ENCODE data around the gene KCNAB1. TPM values are rescaled to one million over a fixed set of nuclear protein-coding genes. Genes with fewer than 3 reads are reported as not detected.

Gene KCNAB1
- total RNA-seq, 1 donor from 2014 or later = not detected

GRCh38 chr3:156371701-156372100, 251.3 kb downstream of the KCNAB1 start:
- H3K27me3 Mint-ChIP-seq = peaks cover 7% of the 10 kb centered on the region
- H3K4me1 Mint-ChIP-seq = no peaks in the 10 kb centered on the region
- no peak overlapping the region for H3K4me3 Mint-ChIP-seq
- no peaks in the 10 kb centered on the region for H3K36me3 Mint-ChIP-seq (ENCODE audit: low read depth)
- DNase-seq (no peak), ATAC-seq (ENCODE audit: low read depth) (no peak)
- POLR2A ChIA-PET = no interaction called here
- TF ChIP-seq, protein P1, sequence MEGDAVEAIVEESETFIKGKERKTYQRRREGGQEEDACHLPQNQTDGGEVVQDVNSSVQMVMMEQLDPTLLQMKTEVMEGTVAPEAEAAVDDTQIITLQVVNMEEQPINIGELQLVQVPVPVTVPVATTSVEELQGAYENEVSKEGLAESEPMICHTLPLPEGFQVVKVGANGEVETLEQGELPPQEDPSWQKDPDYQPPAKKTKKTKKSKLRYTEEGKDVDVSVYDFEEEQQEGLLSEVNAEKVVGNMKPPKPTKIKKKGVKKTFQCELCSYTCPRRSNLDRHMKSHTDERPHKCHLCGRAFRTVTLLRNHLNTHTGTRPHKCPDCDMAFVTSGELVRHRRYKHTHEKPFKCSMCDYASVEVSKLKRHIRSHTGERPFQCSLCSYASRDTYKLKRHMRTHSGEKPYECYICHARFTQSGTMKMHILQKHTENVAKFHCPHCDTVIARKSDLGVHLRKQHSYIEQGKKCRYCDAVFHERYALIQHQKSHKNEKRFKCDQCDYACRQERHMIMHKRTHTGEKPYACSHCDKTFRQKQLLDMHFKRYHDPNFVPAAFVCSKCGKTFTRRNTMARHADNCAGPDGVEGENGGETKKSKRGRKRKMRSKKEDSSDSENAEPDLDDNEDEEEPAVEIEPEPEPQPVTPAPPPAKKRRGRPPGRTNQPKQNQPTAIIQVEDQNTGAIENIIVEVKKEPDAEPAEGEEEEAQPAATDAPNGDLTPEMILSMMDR (IDR thresholded peaks at IDR 0.05) = no peak
- no peaks in the 10 kb centered on the region for H3K9me3 Mint-ChIP-seq
- no peak overlapping the region for H3K27ac Mint-ChIP-seq
- CTCF ChIA-PET = no interaction called here
- intact Hi-C loops (cut with micrococcal nuclease) = no loop called here

DNA sequence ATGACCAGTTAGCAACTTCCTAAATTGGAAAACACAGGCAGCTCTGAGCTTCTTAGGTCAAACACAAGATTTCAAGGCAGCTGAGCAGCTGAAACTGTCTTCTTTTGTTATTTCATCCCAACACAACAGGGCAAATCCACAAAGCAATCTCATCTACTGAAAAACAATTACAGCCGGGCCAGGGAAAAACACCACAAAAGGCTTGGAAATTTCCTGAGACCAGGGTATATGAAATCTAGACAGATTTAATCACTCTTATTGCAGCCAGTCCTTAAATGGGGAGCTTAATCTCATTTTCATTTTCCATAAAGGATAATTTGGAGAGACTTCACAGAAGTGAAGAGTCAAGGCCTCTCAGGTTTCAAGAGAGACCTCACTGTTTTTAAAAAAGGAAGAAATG, 252.7 kb downstream of the KCNAB1 start:
- ChIA-PET CTCF (no interaction called here), POLR2A (no interaction called here)
- no peak overlapping the region for H3K4me3 Mint-ChIP-seq
- ATAC-seq (ENCODE audit: low read depth) = no peak
- no peak for DNase-seq
- intact Hi-C loops (cut with micrococcal nuclease) = no loop called here
- TF ChIP-seq, protein P1 (IDR thresholded peaks at IDR 0.05) = no peak
- no peaks in the 10 kb centered on the region for H3K9me3 Mint-ChIP-seq
- H3K27me3 Mint-ChIP-seq = peaks cover 8% of the 10 kb centered on the region
- H3K36me3 Mint-ChIP-seq (ENCODE audit: low read depth) = no peaks in the 10 kb centered on the region
- no peaks in the 10 kb centered on the region for H3K4me1 Mint-ChIP-seq
- no peak overlapping the region for H3K27ac Mint-ChIP-seq

DNA sequence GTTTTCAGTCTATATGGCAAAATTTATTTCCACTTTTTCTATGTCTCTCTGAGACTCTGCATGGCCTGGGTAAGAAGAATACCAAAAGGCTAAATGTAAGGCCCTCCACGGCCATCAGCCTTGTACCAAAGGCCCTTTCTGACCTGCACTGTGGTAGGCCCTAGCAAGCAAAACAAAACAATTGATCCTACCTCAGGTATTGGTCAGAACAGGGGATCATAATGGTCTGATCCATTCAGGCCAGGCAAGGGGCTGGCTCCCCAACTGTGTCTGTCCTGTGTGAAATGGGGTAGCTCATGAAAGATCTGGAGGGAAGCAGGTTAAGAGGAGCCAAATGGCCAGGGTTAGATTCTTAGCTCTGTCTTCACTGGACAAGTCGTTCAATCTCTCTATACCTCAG, 253.3 kb downstream of the KCNAB1 start:
- ChIA-PET CTCF (no interaction called here), POLR2A (no interaction called here)
- TF ChIP-seq, protein P1 (IDR thresholded peaks at IDR 0.05) = no peak
- ATAC-seq (ENCODE audit: low read depth) (no peak), DNase-seq (no peak)
- intact Hi-C loops (cut with micrococcal nuclease) = no loop called here
- no peak overlapping the region for H3K4me3 Mint-ChIP-seq
- no peaks in the 10 kb centered on the region for H3K4me1 Mint-ChIP-seq
- H3K27me3 Mint-ChIP-seq = peaks cover 8% of the 10 kb centered on the region
- H3K9me3 Mint-ChIP-seq = no peaks in the 10 kb centered on the region
- H3K27ac Mint-ChIP-seq = no peak overlapping the region
- no peaks in the 10 kb centered on the region for H3K36me3 Mint-ChIP-seq (ENCODE audit: low read depth)

DNA sequence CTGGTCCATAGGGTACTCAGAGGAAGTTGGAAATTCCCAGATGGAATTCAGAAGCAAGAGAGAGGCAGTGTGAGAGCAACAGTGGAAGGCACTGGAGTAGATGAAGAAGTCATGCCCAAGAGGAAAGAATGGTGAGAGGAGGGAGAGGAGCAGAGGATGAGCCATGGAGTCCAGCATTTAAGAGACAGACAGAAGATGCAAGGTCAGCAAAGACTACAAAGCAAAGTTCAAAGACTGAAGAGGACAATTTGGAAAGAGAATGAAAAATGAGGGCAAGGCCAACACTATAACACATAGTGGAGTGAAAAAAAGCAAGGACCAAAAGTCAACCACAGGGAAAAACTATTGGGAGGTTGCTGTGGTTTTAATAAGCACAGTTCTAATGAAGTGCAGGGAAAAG, 255.8 kb downstream of the KCNAB1 start:
- H3K4me3 Mint-ChIP-seq = no peak overlapping the region
- H3K27ac Mint-ChIP-seq = no peak overlapping the region
- H3K9me3 Mint-ChIP-seq = no peaks in the 10 kb centered on the region
- intact Hi-C loops (cut with micrococcal nuclease) = no loop called here
- ATAC-seq (ENCODE audit: low read depth) = no peak
- ChIA-PET CTCF (no interaction called here), POLR2A (no interaction called here)
- DNase-seq = no peak
- no peaks in the 10 kb centered on the region for H3K36me3 Mint-ChIP-seq (ENCODE audit: low read depth)
- no peaks in the 10 kb centered on the region for H3K4me1 Mint-ChIP-seq
- peaks cover 6% of the 10 kb centered on the region for H3K27me3 Mint-ChIP-seq
- TF ChIP-seq, protein P1 (IDR thresholded peaks at IDR 0.05) = no peak

- no peaks in the 10 kb centered on the region for H3K4me1 Mint-ChIP-seq
- H3K27ac Mint-ChIP-seq = no peak overlapping the region
- CTCF ChIA-PET = no interaction called here
- POLR2A ChIA-PET = no interaction called here
- no peaks in the 10 kb centered on the region for H3K9me3 Mint-ChIP-seq
- TF ChIP-seq, protein P1 (IDR thresholded peaks at IDR 0.05) = no peak
- no peak overlapping the region for H3K4me3 Mint-ChIP-seq
- peaks cover 6% of the 10 kb centered on the region for H3K27me3 Mint-ChIP-seq
- intact Hi-C loops (cut with micrococcal nuclease) = no loop called here
- DNase-seq (no peak), ATAC-seq (ENCODE audit: low read depth) (no peak)
- H3K36me3 Mint-ChIP-seq (ENCODE audit: low read depth) = no peaks in the 10 kb centered on the region
Observed at GRCh38 chr3:156377266-156377665, 256.9 kb downstream of the KCNAB1 start.

All from activated B cell treated with CpG ODN at 0.5 μM for 24 hours (primary cell).